ENCODE data around the gene C9orf72. TPM values are rescaled to one million over a fixed set of nuclear protein-coding genes. Genes with fewer than 3 reads are reported as not detected.
"Not testable (repeated sequence)": the region's sequence is repeated elsewhere in the genome, so short reads cannot be mapped to it uniquely, and the experiment has no call there.

C9orf72 gene
- total RNA-seq, 3 donors from 2014 or later (not counting 1 experiment from before 2014, with no cell fraction given), result 12.5 to 19.0 (median 16.8) TPM

DNA sequence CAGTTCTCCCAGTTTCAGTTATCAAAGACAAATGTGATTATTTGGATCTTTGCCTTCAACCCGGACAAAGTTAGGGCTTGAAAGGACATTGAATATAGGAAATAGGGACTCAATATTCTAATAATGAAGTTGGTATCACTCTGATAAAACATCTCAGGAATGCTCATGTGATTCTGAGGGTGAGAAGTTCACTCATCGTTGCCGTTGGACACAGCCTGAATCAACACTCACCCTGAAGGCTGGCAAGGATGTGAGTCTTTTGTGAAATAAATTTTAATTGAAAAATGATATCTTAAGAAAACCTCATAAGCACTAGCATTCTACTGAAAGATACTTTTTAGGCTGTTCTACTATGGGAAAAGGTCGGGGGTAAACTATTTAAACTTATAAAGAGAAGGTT lies 44.8 kb upstream of the C9orf72 start:
- H3K36me3 ChIP-seq (ENCODE audit: control insufficient read depth, insufficient read depth, low read length), result no peaks in the 10 kb centered on the region
- intact Hi-C loops (cut with micrococcal nuclease), result loop anchor here (10.0 kb wide), 1 partner anchor 57 kb away; no protein-coding TSS in a partner anchor
- H3K4me3 Mint-ChIP-seq, result no peak overlapping the region
- no peak overlapping the region for H3K27ac Mint-ChIP-seq
- H3K27me3 Mint-ChIP-seq (ENCODE audit: low read depth in 2 of 2), result peaks cover 0 to 5% of the 10 kb centered on the region in 2 donors
- DNase-seq, result no peak
- H3K9me3 Mint-ChIP-seq, result no peaks in the 10 kb centered on the region
- WGBS (ENCODE audit: insufficient coverage), result 92% methylated on average over 2 of the region's 4 CpGs
- no peak overlapping the region for H3K4me3 ChIP-seq (ENCODE audit: low read length)
- no peaks in the 10 kb centered on the region for H3K27me3 ChIP-seq (ENCODE audit: control insufficient read depth, insufficient read depth, low read length)
- H3K36me3 Mint-ChIP-seq, result no peaks in the 10 kb centered on the region
- ATAC-seq, result no peak
- no peaks in the 10 kb centered on the region for H3K9me3 ChIP-seq (ENCODE audit: control insufficient read depth, insufficient read depth, low read length)
- H3K27ac ChIP-seq (ENCODE audit: low read length), result no peak overlapping the region
- no peaks in the 10 kb centered on the region for H3K4me1 Mint-ChIP-seq
- TF ChIP-seq, protein P1, sequence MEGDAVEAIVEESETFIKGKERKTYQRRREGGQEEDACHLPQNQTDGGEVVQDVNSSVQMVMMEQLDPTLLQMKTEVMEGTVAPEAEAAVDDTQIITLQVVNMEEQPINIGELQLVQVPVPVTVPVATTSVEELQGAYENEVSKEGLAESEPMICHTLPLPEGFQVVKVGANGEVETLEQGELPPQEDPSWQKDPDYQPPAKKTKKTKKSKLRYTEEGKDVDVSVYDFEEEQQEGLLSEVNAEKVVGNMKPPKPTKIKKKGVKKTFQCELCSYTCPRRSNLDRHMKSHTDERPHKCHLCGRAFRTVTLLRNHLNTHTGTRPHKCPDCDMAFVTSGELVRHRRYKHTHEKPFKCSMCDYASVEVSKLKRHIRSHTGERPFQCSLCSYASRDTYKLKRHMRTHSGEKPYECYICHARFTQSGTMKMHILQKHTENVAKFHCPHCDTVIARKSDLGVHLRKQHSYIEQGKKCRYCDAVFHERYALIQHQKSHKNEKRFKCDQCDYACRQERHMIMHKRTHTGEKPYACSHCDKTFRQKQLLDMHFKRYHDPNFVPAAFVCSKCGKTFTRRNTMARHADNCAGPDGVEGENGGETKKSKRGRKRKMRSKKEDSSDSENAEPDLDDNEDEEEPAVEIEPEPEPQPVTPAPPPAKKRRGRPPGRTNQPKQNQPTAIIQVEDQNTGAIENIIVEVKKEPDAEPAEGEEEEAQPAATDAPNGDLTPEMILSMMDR (IDR thresholded peaks at IDR 0.05), result no peak
- H3K4me1 ChIP-seq (ENCODE audit: control insufficient read depth, insufficient read depth, low read length), result no peaks in the 10 kb centered on the region

DNA sequence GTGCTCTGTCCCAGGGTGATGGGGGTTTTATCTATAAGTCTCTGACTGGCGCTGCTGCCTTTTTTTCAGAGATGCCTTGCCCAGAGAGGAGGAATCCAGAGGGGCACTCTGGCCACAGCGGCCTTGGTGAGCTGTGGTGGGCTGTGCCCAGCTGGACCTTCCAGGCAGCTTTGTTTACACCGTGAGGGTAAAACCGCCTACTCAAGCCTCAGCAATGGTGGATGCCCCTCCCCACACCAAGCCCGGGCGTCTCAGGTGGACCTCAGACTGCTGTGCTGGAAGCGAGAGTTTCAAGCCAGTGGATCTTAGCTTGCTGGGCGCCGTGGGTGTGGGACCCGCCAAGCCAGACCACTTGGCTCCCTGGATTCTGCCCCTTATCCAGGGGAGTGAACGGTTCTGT lies 41.3 kb upstream of the C9orf72 start:
- Histone ChIP-seq H3K36me3 (ENCODE audit: control insufficient read depth, insufficient read depth, low read length) (no peaks in the 10 kb centered on the region), H3K27me3 (ENCODE audit: control insufficient read depth, insufficient read depth, low read length) (no peaks in the 10 kb centered on the region), H3K4me3 (ENCODE audit: low read length) (no peak overlapping the region), H3K4me1 (ENCODE audit: control insufficient read depth, insufficient read depth, low read length) (no peaks in the 10 kb centered on the region), H3K27ac (ENCODE audit: low read length) (no peak overlapping the region), H3K9me3 (ENCODE audit: control insufficient read depth, insufficient read depth, low read length) (no peaks in the 10 kb centered on the region)
- peaks cover 9 to 11% of the 10 kb centered on the region in 2 donors for H3K27me3 Mint-ChIP-seq (ENCODE audit: low read depth in 2 of 2)
- TF ChIP-seq, protein P1 (IDR thresholded peaks at IDR 0.05), result no peak
- H3K9me3 Mint-ChIP-seq, result no peaks in the 10 kb centered on the region
- H3K4me1 Mint-ChIP-seq, result no peaks in the 10 kb centered on the region
- H3K4me3 Mint-ChIP-seq, result no peak overlapping the region
- DNase-seq, result no peak
- no peaks in the 10 kb centered on the region for H3K36me3 Mint-ChIP-seq
- no peak for ATAC-seq
- intact Hi-C loops (cut with micrococcal nuclease), result loop anchor here (10.0 kb wide), 1 partner anchor 60 kb away; no protein-coding TSS in a partner anchor
- no peak overlapping the region for H3K27ac Mint-ChIP-seq
- WGBS (ENCODE audit: insufficient coverage), result 90% methylated on average over 11 of the region's 11 CpGs

DNA sequence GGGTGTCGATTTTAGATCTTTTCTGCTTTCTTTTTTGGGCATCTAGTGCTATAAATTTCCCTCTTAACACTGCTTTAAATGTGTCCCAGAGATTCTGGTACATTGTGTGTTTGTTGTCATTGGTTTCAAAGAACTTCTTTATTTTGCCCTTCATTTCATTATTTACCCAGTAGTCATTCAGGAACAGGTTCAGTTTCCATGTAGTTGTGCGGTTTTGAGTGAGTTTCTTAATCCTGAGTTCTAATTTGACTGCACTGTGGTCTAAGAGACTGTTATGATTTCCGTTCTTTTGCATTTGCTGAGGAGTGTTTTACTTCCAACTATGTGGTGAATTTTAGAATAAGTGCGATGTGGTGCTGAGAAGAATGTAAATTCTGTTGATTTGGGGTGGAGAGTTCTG lies 38.8 kb upstream of the C9orf72 start:
- intact Hi-C loops (cut with micrococcal nuclease), result loop anchor here (10.0 kb wide), 1 partner anchor 63 kb away; no protein-coding TSS in a partner anchor
- DNase-seq; H3K27me3 ChIP-seq (ENCODE audit: control insufficient read depth, insufficient read depth, low read length); H3K27ac Mint-ChIP-seq; H3K36me3 ChIP-seq (ENCODE audit: control insufficient read depth, insufficient read depth, low read length); H3K9me3 ChIP-seq (ENCODE audit: control insufficient read depth, insufficient read depth, low read length); ATAC-seq; H3K4me1 Mint-ChIP-seq; H3K9me3 Mint-ChIP-seq; H3K4me3 ChIP-seq (ENCODE audit: low read length); H3K4me1 ChIP-seq (ENCODE audit: control insufficient read depth, insufficient read depth, low read length); H3K27ac ChIP-seq (ENCODE audit: low read length); H3K36me3 Mint-ChIP-seq; H3K4me3 Mint-ChIP-seq: not testable (repeated sequence)
- WGBS (ENCODE audit: insufficient coverage), result 85% methylated on average over 3 of the region's 4 CpGs
- H3K27me3 Mint-ChIP-seq (ENCODE audit: low read depth in 2 of 2), result peaks cover 11 to 13% of the 10 kb centered on the region in 2 donors

DNA sequence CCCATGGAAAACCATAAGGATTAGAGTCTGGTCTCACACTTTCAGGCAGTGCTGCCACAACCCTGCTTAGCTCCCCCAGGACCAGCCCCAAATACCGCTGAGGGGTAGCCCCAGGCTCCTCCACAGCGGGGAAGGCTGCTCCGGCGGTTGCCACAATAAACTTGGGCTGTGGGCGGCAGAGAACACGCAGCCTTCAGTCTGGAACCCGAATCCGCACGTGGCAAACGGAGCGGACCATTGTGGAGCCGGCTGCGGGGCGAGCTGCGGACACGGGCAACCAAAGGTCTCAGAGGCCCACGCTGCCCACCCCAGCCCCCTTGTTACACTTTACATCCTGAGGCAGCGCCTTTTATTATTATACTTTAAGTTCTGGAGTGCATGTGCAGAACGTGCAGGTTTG lies 37.3 kb upstream of the C9orf72 start:
- Mint-ChIP-seq H3K9me3 (no peaks in the 10 kb centered on the region), H3K36me3 (no peaks in the 10 kb centered on the region), H3K27ac (no peak overlapping the region), H3K4me1 (no peaks in the 10 kb centered on the region), H3K4me3 (no peak overlapping the region), H3K27me3 (ENCODE audit: low read depth in 2 of 2) (peaks cover 11 to 13% of the 10 kb centered on the region in 2 donors)
- Histone ChIP-seq H3K36me3 (ENCODE audit: control insufficient read depth, insufficient read depth, low read length) (no peaks in the 10 kb centered on the region), H3K27me3 (ENCODE audit: control insufficient read depth, insufficient read depth, low read length) (no peaks in the 10 kb centered on the region), H3K4me1 (ENCODE audit: control insufficient read depth, insufficient read depth, low read length) (no peaks in the 10 kb centered on the region), H3K4me3 (ENCODE audit: low read length) (no peak overlapping the region), H3K9me3 (ENCODE audit: control insufficient read depth, insufficient read depth, low read length) (no peaks in the 10 kb centered on the region), H3K27ac (ENCODE audit: low read length) (no peak overlapping the region)
- TF ChIP-seq, protein P1 (IDR thresholded peaks at IDR 0.05), result no peak
- intact Hi-C loops (cut with micrococcal nuclease), result loop anchor here (10.0 kb wide), 1 partner anchor 64 kb away; no protein-coding TSS in a partner anchor
- DNase-seq (no peak), ATAC-seq (no peak)
- WGBS (ENCODE audit: insufficient coverage), result 94% methylated on average over 19 of the region's 19 CpGs
